ENCODE measurements around the gene TYW1B. TPM values are rescaled to one million over a fixed set of nuclear protein-coding genes. Genes with fewer than 3 reads are reported as not detected.
"Not testable (repeated sequence)": the region's sequence is repeated elsewhere in the genome, so short reads cannot be mapped to it uniquely, and the experiment has no call there.

Gene TYW1B
- total and polyA plus RNA-seq, 2 of the 4 experiments (the other 2 are of a cell fraction): 1.0 to 1.8 TPM

DNA sequence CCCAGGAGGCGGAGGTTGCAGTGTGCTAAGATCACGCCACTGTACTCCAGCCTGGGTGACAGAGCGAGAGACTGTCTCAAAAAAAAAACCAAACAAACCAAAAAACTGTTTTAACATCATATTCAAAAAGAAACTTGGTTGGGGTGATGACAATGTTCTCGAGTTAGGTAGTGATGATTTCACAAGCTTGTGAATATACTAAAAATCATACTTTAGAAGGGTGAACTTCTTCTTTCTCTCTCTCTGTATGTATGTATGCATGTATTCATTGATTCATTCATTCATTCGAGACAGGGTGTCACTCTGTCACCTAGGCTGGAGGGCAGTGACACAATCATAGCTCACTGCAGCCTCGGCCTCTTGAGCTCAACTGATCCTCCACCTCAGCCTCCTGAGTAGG, 151.1 kb downstream of the TYW1B start:
- H3K27ac ChIP-seq (ENCODE audit: insufficient read depth, low read length); H3K23ac ChIP-seq (ENCODE audit: low read depth, low read length); in situ Hi-C loops (cut with MboI; ENCODE audit: low sequenced_read_pairs); H2AK5ac ChIP-seq (ENCODE audit: low read depth, low read length); dilution Hi-C loops (cut with HindIII; ENCODE audit: low sequenced_read_pairs, unreplicated experiment); H3K36me3 ChIP-seq (ENCODE audit: control insufficient read depth, insufficient read depth, low read length); H2BK15ac ChIP-seq (ENCODE audit: low read depth, low read length); H4K8ac ChIP-seq (ENCODE audit: low read depth in 2 of 2, low read length in 2 of 2); H2BK120ac ChIP-seq (ENCODE audit: low read depth, low read length); intact Hi-C loops (cut with micrococcal nuclease); H3K14ac ChIP-seq (replicated peaks; ENCODE audit: low read depth, low read length); BruUV-seq (replicated peaks); H3K9me3 ChIP-seq (ENCODE audit: control insufficient read depth, insufficient read depth, low read length); H4K20me1 ChIP-seq (ENCODE audit: insufficient read depth, low read length); H3K27me3 ChIP-seq (ENCODE audit: control insufficient read depth, insufficient read depth, low read length); H3K9me1 ChIP-seq (ENCODE audit: insufficient read depth, low read length); POLR2A ChIA-PET (ENCODE audit: unreplicated experiment); ATAC-seq (ENCODE audit: low read depth); H4K5ac ChIP-seq (ENCODE audit: low read depth, low read length); DNase-seq; H3K18ac ChIP-seq (ENCODE audit: low read depth, low read length); CTCF ChIA-PET; H3K9ac ChIP-seq (ENCODE audit: low read depth, low read length); H2AFZ ChIP-seq (replicated peaks; ENCODE audit: low read length, poor library complexity); H2BK5ac ChIP-seq (ENCODE audit: low read depth, low read length, poor library complexity, severe bottlenecking); H4K91ac ChIP-seq (ENCODE audit: insufficient read depth, low read depth, low read length); H2BK20ac ChIP-seq (ENCODE audit: low read depth, low read length); H3K79me1 ChIP-seq (ENCODE audit: low read depth in 1 of 2, low read length in 2 of 2); H3K4me3 ChIP-seq (ENCODE audit: insufficient read depth, low read depth, low read length); H3K4me1 ChIP-seq (ENCODE audit: control insufficient read depth, insufficient read depth, low read length); H3K4me2 ChIP-seq (ENCODE audit: low read depth, low read length); H3K4ac ChIP-seq (ENCODE audit: low read depth, low read length); H3K56ac ChIP-seq (ENCODE audit: extremely low read depth, insufficient read depth, low read length); H2AK9ac ChIP-seq (replicated peaks; ENCODE audit: low read depth, low read length, poor library complexity): not testable (repeated sequence)
- WGBS, 2 experiments (ENCODE audit: extremely low coverage in 2 of 2, insufficient read length in 1 of 2): no CpG with 5 or more reads among the region's 6 CpGs

DNA sequence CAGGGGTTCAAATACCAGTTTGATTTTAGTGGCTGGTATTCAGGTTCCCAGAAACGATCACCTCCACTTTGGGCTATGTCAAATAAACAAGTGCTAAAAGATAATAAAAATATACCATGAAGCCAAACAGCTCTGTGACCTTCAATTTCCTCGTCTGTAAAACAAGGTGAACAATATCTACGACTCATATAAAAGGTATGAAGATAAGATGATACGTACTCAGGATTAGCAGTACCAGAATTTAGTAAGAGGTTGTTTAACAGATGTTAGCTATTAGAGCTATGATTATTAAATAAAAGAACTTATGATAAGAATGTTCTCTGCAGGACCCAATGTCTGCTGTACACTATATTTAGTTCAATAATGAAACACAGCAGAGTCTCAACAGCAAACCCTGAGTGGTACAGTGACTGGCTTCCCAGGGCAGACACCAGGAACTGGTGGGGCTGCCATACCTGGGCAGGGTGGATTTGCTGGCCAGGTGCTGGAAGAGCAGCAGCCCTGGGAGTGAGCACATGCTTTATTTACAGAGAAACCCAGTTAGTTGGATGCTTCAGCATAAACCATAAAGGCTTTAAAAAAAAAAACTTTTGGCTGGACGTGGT, 151.8 kb downstream of the TYW1B start:
- H2AK5ac ChIP-seq (ENCODE audit: low read depth, low read length); dilution Hi-C loops (cut with HindIII; ENCODE audit: low sequenced_read_pairs, unreplicated experiment); H3K14ac ChIP-seq (replicated peaks; ENCODE audit: low read depth, low read length); intact Hi-C loops (cut with micrococcal nuclease); BruUV-seq (replicated peaks); H3K36me3 ChIP-seq (ENCODE audit: control insufficient read depth, insufficient read depth, low read length); H3K9me3 ChIP-seq (ENCODE audit: control insufficient read depth, insufficient read depth, low read length); H3K56ac ChIP-seq (ENCODE audit: extremely low read depth, insufficient read depth, low read length); H3K4me2 ChIP-seq (ENCODE audit: low read depth, low read length); H3K4ac ChIP-seq (ENCODE audit: low read depth, low read length); H3K79me1 ChIP-seq (ENCODE audit: low read depth in 1 of 2, low read length in 2 of 2); CTCF ChIA-PET; H2BK120ac ChIP-seq (ENCODE audit: low read depth, low read length); H2AFZ ChIP-seq (replicated peaks; ENCODE audit: low read length, poor library complexity); in situ Hi-C loops (cut with MboI; ENCODE audit: low sequenced_read_pairs); H3K9ac ChIP-seq (ENCODE audit: low read depth, low read length); H2BK15ac ChIP-seq (ENCODE audit: low read depth, low read length); H3K18ac ChIP-seq (ENCODE audit: low read depth, low read length); H2AK9ac ChIP-seq (replicated peaks; ENCODE audit: low read depth, low read length, poor library complexity); H4K20me1 ChIP-seq (ENCODE audit: insufficient read depth, low read length); H3K23ac ChIP-seq (ENCODE audit: low read depth, low read length); H2BK20ac ChIP-seq (ENCODE audit: low read depth, low read length); H3K27me3 ChIP-seq (ENCODE audit: control insufficient read depth, insufficient read depth, low read length); H3K27ac ChIP-seq (ENCODE audit: insufficient read depth, low read length); H3K4me3 ChIP-seq (ENCODE audit: insufficient read depth, low read depth, low read length); H3K9me1 ChIP-seq (ENCODE audit: insufficient read depth, low read length); H2BK5ac ChIP-seq (ENCODE audit: low read depth, low read length, poor library complexity, severe bottlenecking); H4K91ac ChIP-seq (ENCODE audit: insufficient read depth, low read depth, low read length); H3K4me1 ChIP-seq (ENCODE audit: control insufficient read depth, insufficient read depth, low read length); H4K5ac ChIP-seq (ENCODE audit: low read depth, low read length); POLR2A ChIA-PET (ENCODE audit: unreplicated experiment); H4K8ac ChIP-seq (ENCODE audit: low read depth in 2 of 2, low read length in 2 of 2): not testable (repeated sequence)
- no CpG with 5 or more reads among the region's 5 CpGs for WGBS, 2 experiments (ENCODE audit: extremely low coverage in 2 of 2, insufficient read length in 1 of 2)
- DNase-seq: peak; percentile 2
- peak; percentile 48 for ATAC-seq (ENCODE audit: low read depth)

All from IMR-90 (cell line).